ENCODE measurements around the gene EGFL7.

DNA sequence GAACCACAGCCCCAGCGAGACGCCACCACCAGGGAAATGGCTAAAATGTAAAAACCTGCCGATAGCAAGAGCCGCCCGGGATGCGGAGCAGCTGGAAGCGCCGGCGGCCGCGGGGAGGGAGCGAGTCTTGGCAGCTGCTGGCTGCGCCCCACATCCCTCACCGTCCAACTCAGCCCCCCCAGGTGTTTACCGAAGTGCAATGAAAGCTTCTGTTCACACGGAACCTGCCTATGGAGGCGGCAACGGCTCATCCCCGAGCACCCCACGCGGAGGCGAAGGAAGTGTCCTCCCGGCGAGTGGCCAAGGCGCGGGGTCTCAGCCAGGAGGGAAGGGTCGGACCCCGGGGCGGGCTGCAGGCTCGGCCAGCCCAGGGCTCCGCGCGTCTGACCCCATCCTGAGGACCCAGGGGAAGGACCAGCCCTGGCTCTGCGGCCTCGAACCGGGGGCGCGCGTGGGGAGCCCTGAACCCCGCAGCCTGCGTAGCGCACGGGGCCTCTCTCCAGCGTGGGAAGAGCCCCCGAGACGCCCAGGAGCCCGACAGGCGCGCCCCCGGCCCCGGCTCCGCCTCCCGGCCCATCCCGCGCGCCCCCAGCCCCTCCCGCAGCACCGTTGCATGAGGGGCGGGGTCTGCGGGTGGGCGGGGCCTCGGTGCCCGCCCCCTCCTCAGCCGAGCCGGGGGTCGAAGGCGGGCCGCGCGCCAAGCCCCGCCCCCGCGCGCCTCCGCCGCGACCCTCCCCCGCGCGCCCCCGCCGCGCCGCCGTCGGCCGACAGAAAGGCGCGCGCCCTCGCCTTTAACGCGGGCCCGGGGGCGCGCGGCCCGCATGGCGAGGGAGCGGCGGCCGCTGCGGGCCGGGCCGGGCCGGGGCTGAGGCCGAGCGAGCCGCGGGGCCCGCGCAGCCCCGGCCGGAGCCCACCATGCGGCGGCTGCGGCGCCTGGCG is 49.3 kb downstream of the EGFL7 start, which contains the start of gene DIPK1B:
- TF ChIP-seq, protein P1, sequence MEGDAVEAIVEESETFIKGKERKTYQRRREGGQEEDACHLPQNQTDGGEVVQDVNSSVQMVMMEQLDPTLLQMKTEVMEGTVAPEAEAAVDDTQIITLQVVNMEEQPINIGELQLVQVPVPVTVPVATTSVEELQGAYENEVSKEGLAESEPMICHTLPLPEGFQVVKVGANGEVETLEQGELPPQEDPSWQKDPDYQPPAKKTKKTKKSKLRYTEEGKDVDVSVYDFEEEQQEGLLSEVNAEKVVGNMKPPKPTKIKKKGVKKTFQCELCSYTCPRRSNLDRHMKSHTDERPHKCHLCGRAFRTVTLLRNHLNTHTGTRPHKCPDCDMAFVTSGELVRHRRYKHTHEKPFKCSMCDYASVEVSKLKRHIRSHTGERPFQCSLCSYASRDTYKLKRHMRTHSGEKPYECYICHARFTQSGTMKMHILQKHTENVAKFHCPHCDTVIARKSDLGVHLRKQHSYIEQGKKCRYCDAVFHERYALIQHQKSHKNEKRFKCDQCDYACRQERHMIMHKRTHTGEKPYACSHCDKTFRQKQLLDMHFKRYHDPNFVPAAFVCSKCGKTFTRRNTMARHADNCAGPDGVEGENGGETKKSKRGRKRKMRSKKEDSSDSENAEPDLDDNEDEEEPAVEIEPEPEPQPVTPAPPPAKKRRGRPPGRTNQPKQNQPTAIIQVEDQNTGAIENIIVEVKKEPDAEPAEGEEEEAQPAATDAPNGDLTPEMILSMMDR (IDR thresholded peaks at IDR 0.05): no peak
- TF ChIP-seq EZH2 (IDR thresholded peaks at IDR 0.05): peak; percentile 39
- no peak for TF ChIP-seq EZH2phosphoT487 (IDR thresholded peaks at IDR 0.05)
